Esophagus squamous epithelium (tissue), 4 donors: Measurements from ENCODE around the gene VAV3.

ENCODE experiments used
- CTCF ChIP-seq, 6 experiments: fragments of 450-650 bp in 4 of 6; fragments of 200-600 bp in 2 of 6; sonication (generic) in 2 of 6; IDR thresholded peaks; one replicate each; pipeline ENCODE4 v1.5.1; 2016 to 2019; ENCODE audit warnings: antibody characterized with exemption in 6 of 6, mild to moderate bottlenecking in 4 of 6, moderate library complexity in 4 of 6
- POLR2A ChIP-seq, 4 donors: fragments of 450-650 bp; IDR thresholded peaks; one replicate each; pipeline ENCODE4 v1.6.1; 2017; ENCODE audit warnings: antibody characterized with exemption in 4 of 4, mild to moderate bottlenecking in 4 of 4, moderate library complexity in 3 of 4

GRCh38 chr1:107535091-107535490 is 429.9 kb downstream of the VAV3 start:
- TF ChIP-seq CTCF (IDR thresholded peaks at IDR 0.05) = no peak
- TF ChIP-seq POLR2A (IDR thresholded peaks at IDR 0.05) = no peak
